Rectal smooth muscle tissue (tissue), 1 donor: ENCODE data around the gene CRCP.
A peak's percentile ranks its signal among the peaks of the same experiment; 100 is the strongest.
"Not testable (repeated sequence)": the region's sequence is repeated elsewhere in the genome, so short reads cannot be mapped to it uniquely, and the experiment has no call there.

ENCODE experiments used
- H3K27ac ChIP-seq: one replicate; pipeline ENCODE4 v1.7.0; 2013; ENCODE audit warnings: low read depth, low read length, inconsistent platforms
- H3K27me3 ChIP-seq: one replicate; pipeline ENCODE4 v1.7.0; 2013; ENCODE audit warnings: low read length; ENCODE audit not compliant: control insufficient read depth, insufficient read depth
- H3K36me3 ChIP-seq: one replicate; pipeline ENCODE4 v1.7.0; 2013; ENCODE audit warnings: low read length; ENCODE audit not compliant: control insufficient read depth, insufficient read depth
- H3K4me1 ChIP-seq: one replicate; pipeline ENCODE4 v1.7.0; 2013; ENCODE audit warnings: low read length; ENCODE audit not compliant: control insufficient read depth, insufficient read depth
- H3K4me3 ChIP-seq: one replicate; pipeline ENCODE4 v1.7.0; 2013; ENCODE audit warnings: low read length
- H3K9ac ChIP-seq: one replicate; pipeline ENCODE4 v1.7.0; 2013; ENCODE audit warnings: low read length

CRCP gene

DNA sequence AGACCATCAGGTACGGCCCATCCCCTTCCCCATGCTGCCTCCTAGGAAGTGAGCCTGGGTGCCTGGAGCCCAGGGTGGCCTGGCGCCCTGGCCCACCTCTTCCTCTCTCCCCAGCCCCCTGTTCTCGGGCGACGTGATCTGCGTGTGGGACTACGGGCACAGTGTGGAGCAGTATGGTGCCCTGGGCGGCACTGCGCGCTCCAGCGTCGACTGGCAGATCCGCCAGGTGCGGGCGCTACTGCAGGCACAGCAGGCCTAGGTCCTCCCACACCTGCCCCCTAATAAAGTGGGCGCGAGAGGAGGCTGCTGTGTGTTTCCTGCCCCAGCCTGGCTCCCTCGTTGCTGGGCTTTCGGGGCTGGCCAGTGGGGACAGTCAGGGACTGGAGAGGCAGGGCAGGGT, 22.0 kb upstream of the CRCP start:
- H3K4me3 ChIP-seq = no peak overlapping the region
- H3K9ac ChIP-seq = no peak overlapping the region
- H3K27ac ChIP-seq = no peak overlapping the region
- no peaks in the 10 kb centered on the region for H3K4me1 ChIP-seq
- no peaks in the 10 kb centered on the region for H3K27me3 ChIP-seq
- no peaks in the 10 kb centered on the region for H3K36me3 ChIP-seq

DNA sequence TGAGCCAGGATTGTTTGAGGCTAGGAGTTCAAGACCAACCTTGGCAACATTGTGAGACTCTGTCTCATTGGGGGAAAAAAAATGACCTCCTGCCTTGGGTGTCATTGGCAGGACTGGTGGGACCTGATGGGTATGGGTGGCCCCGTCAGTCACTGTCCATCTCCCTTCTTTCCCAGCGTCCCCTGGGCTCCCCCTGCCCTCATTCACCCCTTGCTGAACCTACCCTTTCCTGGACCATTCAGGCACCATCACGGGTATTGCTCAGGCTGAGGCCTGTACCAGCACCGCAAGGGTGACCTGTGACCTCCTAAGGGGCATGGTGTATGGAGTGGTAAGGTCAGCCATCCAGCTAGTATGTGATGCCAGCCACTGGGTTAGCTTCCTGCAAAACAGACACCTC, 19.6 kb upstream of the CRCP start:
- no peak overlapping the region for H3K4me3 ChIP-seq
- H3K27ac ChIP-seq = no peak overlapping the region
- no peaks in the 10 kb centered on the region for H3K36me3 ChIP-seq
- no peak overlapping the region for H3K9ac ChIP-seq
- H3K4me1 ChIP-seq = no peaks in the 10 kb centered on the region
- H3K27me3 ChIP-seq = no peaks in the 10 kb centered on the region

DNA sequence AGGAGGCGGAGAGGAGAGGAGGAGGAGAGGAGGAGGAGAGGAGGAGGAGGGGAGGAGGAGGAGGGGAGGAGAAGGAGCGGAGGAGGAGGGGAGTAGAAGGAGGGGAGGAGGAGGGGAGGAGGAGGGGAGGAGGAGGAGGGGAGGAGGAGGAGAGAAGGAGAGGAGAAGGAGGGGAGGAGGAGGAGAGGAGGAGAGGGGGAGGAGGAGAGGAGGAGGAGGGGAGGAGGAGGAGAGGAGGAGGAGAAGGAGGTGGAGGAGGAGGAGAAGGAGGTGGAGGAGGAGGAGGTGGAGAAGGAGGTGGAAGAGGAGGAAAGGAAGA, 15.5 kb upstream of the CRCP start:
- H3K27me3 ChIP-seq = no peaks in the 10 kb centered on the region
- H3K9ac ChIP-seq = no peak overlapping the region
- no peak overlapping the region for H3K4me3 ChIP-seq
- H3K27ac ChIP-seq = peak overlapping the region; percentile 60
- H3K36me3 ChIP-seq = no peaks in the 10 kb centered on the region
- no peaks in the 10 kb centered on the region for H3K4me1 ChIP-seq

DNA sequence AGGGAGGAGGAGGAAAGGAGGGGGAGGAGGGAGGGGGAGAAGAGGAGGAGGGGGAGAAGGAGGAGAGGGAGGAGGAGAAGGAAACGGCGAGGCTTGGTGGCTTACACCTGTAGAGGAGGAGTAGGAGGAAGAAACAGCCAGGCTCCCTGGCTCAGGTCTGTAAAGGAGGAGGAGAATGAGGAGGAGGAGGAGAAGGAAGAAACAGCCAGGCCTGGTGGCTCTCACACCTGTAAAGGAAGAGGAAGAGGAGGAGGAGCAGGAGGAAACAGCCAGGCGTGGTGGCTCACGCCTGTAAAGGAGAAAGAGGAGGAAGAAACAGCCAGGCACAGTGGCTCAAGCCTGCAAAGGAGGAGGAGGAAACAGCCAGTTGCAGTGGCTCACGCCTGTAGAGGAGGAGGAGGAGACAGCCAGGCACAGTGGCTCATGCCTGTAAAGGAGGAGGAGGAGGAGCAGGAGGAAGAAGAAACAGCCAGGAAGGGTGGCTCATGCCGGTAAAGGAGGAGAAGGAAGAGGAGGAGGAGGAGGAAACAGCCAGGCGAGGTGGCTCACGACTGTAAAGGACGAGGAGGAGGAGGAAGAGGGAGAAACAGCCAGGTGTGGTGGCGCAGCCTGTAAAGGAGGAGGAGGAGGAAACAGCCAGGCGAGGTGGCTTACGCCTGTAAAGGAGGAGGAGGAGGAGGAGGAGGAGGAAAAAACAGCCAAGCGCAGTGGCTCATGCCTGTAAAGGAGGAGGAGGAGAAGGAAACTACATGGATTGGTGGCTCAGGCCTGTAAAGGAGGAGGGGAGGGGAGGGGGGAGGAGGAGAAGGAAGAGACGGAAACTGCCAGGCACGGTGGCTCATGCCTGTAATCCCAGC, 14.9 kb upstream of the CRCP start:
- Histone ChIP-seq H3K27ac (peak overlapping the region; percentile 60), H3K9ac (peak overlapping the region; percentile 43), H3K36me3 (no peaks in the 10 kb centered on the region), H3K4me3 (peak overlapping the region; percentile 65), H3K27me3 (no peaks in the 10 kb centered on the region), H3K4me1 (no peaks in the 10 kb centered on the region)

DNA sequence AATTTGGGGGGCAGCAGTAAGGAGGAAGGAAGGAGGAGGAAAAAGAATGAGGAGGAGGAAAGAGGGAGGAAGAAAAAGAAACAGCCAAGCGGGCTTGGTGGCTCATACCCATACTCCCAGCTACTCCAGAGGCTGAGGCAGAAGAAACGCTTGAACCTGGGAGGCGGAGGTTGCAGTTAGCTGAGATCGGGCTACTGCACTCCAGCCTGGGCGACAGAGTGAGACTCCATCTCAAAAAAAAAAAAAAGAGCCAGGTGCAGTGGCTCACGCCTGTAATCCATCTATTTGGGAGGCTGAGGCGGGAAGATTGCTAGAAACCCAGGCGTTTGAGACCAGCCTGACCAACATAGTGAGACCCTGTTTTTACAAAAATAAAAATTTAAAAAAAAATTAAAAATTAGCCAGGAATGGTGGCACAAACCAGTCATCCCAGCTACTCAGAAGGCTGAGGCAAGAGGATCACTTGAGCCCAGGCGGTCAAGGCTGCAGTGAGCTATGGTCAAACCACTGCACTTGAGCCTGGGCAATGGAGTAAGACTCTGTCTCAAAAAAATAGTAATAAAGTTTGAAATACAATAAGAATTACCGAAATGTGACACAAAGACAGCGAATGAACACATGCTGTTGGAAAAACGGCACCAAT, 14.1 kb upstream of the CRCP start:
- no peak overlapping the region for H3K27ac ChIP-seq
- H3K27me3 ChIP-seq = no peaks in the 10 kb centered on the region
- no peaks in the 10 kb centered on the region for H3K4me1 ChIP-seq
- peak overlapping the region; percentile 65 for H3K4me3 ChIP-seq
- H3K36me3 ChIP-seq = no peaks in the 10 kb centered on the region
- no peak overlapping the region for H3K9ac ChIP-seq

DNA sequence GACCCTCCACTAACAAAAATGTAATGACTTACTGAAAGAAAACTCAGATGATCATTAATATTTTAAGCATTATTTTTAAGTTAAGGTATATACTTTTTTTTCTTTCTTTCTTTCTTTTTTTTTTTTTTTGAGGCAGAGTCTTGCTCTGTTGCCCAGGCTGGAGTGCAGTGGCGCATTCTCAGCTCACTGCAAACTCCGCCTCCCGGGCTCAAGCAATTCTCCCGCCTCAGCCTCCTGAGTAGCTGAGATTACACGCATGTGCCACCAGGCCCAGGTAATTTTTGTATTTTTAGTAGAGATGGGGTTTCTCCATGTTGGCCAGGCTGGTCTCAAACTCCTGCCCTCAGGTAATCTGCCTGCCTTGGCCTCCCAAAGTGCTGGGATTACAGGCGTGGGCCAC, 12.5 kb upstream of the CRCP start:
- H3K36me3 ChIP-seq, H3K27me3 ChIP-seq, H3K4me3 ChIP-seq, H3K9ac ChIP-seq, H3K27ac ChIP-seq, H3K4me1 ChIP-seq: not testable (repeated sequence)

DNA sequence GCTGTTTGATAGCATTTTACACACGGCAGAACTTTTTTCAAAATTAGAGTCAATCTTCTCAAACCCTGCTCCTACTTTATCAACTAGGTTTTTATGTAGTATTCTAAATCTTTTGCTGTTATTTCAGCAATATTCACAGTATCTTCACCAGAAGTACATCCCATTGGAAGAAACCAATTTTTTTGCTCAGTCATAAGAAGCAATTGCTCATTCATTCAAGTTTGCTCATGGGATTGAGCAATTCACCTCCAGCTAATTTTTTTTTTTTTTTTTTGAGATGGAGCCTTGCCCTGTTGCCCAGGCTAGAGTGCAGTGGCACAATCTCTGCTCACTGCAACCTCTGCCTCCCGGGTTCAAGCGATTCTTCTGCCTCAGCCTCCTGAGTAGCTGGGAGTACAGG, 10.7 kb upstream of the CRCP start:
- not testable (repeated sequence) for H3K4me1 ChIP-seq, H3K36me3 ChIP-seq, H3K4me3 ChIP-seq, H3K27me3 ChIP-seq, H3K27ac ChIP-seq, H3K9ac ChIP-seq

DNA sequence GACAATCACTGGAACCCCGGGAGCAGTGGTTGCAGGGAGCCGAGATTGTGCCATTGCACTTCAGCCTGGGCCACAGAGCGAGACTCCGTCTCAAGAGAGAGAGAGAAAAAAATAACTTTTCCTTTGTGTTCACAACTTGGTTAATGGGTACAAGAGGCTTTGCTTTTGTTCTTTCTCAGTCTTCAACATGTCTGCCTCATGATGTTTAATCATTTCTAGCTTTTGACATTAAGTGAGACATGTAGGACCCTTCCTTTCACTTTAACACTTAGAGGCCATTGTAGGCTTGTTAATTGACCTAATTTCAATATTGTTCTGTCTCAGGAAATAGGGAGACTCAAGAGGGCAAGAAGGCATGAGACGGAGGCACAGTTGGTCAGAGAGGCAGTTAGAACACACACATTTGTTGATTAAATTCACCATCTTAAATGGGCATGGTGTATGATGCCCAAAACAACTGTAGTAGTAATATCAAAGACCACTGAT, 9.3 kb upstream of the CRCP start:
- Histone ChIP-seq H3K27me3 (no peaks in the 10 kb centered on the region), H3K4me3 (no peak overlapping the region), H3K9ac (no peak overlapping the region), H3K27ac (no peak overlapping the region), H3K36me3 (no peaks in the 10 kb centered on the region), H3K4me1 (no peaks in the 10 kb centered on the region)

DNA sequence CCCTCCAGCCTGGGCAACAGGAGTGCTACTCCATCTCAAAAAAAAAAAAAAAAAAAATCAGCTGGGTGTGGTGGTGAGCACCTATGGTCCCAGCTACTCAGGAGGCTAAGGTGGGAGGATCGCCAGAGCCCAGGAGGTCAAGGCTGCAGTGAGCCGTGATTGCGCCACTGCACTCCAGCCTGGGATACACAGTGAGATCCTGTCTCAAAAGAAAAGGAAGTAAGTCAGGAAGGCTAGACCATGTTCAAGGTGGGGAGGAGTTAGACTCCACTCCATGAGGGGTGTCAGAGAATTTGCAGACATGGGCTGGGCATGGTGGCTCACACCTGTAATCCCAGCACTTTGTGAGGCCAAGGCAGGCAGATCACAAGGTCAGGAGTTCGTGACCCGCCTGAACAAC, 6.2 kb upstream of the CRCP start:
- not testable (repeated sequence) for H3K36me3 ChIP-seq, H3K27ac ChIP-seq, H3K27me3 ChIP-seq, H3K4me3 ChIP-seq, H3K9ac ChIP-seq, H3K4me1 ChIP-seq

DNA sequence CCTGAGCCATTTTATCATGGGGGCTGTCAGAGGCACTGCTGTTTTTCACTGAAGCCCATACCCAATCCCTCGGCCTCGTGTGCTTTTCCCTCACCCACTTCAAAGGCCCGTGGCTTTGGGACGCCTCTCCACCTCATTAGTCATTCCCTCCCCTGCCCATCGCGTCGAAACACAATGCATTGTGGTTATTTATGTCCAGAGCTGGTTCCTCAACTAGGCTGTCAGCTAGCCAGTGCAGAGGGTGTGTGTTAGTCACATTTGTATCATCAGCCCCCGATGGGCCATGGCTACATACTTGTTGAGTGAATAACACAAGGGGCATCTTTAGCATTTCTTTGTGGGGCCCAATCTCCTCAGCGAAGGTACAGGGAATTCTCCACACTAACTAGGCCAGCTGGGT, 3.8 kb upstream of the CRCP start:
- Histone ChIP-seq H3K4me1 (peaks cover 5% of the 10 kb centered on the region), H3K27ac (no peak overlapping the region), H3K4me3 (no peak overlapping the region), H3K36me3 (no peaks in the 10 kb centered on the region), H3K9ac (no peak overlapping the region), H3K27me3 (no peaks in the 10 kb centered on the region)

DNA sequence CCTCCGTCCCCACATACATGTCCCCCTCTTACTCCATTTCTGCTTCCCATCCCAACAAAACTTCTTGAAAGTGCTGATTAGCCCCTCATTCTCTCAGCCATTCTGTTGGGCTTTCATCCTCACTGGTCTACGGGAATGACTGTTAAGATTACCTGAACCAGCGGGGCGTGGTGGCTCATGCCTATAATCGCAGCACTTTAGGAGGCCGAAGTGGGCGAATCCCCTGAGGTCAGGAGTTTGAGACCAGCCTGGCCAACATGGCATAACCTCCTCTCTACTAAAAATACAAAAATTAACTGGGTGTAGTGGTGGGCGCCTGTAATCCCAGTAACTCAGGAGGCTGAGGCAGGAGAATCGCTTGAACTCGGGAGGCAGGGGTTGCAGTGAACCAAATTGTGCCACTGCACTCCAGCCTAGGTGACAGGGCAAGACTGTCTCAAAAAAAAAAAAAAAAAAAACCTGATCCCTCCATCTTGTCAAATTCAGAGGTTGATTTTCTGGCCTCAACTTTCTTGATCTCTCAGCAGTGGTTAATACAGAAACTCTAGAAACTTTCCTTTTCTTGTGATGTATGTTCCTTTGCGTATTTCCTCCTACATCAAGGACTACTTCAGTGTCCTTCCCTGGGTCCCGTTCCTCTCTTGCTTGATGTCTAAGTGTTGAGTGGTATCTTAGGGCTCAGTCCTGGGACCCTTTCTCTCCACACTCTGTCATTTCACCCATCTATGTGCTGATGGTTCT, 2.2 kb downstream of the CRCP start:
- H3K27me3 ChIP-seq, H3K9ac ChIP-seq, H3K36me3 ChIP-seq, H3K27ac ChIP-seq, H3K4me1 ChIP-seq, H3K4me3 ChIP-seq: not testable (repeated sequence)

DNA sequence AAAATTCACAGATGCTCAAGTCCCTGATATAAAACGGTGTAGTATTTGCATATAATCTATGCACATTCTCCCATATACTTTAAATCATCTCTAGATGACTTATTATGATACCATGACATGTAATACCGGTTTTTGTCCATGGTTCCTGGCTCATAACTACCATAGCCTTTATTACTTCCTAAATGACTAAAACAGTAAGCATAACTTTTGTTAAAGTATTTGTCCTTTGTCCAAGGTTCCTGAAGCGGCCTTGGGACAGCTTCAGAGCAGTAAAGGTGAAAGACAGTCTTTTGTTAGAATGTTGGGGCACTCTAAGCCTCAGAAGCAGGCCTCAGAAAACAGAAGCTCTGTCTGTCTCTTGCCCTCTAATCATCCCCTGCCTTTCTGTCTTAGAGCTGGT, 4.0 kb downstream of the CRCP start:
- no peak overlapping the region for H3K27ac ChIP-seq
- no peaks in the 10 kb centered on the region for H3K27me3 ChIP-seq
- H3K36me3 ChIP-seq = peaks cover 3% of the 10 kb centered on the region
- H3K4me1 ChIP-seq = peaks cover 8% of the 10 kb centered on the region
- H3K4me3 ChIP-seq = no peak overlapping the region
- no peak overlapping the region for H3K9ac ChIP-seq
